Measurements from ENCODE around the gene SHB.

SHB gene

DNA sequence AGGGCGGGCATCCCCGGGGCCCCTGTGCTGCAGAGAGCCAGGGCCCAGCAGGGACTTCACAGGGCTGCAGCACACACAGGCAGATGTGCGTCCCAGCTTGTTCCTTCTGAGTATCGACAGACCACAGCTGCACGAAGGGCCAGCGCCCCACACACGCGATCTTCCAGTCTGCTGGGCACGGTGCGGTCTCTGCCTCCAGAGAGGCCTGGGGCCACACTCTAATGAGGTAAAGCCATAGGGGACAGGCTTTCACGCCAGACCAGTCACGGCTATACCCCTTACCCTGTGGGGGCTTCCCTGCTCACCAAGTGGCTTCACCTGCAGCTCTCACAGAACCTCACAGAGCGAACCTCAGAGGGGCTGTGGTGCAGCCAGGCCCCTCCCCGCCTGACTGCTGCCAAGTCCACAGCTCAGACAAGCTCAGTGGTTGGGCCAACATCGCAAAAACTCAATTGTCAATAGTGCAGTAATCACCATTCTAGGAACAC, 82.2 kb downstream of the SHB start:
- DNase-seq (ENCODE audit: low read depth) = no peak

DNA sequence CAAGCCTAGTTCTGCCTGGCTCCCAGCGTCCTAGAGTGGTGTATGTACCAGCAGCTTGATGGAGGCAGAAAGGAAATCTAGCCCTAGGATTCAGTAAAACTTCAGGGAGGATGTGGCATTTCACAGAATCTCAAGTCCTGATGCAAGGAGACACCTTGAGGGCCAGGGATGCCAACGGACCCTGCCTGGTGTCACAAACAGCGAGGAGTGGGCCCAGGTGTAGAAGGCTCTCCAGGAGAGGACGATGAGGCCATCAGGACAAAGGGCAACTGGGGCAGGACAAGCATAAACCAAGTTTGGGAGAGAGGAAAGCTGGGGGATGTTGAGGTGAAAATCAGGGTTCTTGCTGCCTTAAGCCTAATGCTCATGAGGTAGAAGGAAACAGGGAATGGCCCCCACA, 83.0 kb downstream of the SHB start:
- DNase-seq (ENCODE audit: low read depth) = no peak

DNA sequence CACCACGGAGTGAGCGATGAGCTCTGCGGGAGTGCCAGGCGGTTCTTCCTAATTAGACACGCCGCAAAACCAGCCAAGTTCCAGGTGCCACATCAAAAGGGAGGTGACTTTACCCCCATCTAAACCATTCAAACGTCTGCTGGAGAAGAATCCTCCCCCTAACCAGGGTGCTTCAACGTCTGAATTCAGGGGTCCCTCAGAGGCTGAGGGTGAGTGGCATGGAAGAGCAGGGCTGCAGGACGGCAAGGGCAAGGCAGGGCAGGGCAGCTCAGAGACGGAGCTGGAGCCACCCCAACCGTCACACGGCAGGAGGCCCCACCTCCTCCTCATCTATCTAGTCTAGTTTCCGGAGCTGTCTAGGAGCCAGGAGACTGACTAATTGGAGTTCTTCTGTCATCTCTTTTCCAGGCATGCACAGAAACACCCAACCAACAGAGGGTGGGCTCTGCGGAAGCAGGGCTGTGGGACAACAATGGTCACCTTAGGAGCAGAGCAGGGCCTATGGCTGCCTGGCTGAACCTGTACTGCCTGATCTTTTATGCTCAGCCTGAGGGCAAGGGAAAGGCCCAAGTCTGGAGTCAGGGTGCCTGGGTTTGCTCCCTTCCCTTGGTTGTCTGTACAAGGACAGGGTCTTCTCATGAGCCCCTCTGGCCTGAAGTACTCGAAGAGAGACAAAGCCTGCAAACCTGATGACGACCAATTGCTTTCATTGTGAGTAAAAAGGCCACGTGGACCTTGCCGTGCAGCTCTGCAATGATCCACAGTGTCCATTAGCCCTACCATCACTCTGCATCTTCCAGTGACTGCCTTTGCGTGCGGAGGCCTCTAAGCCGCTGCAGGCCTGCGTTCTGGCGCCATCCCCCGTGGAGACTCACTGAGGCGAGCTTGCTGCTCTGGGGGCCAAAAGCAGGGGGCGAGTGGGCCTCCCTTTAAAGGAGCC, 84.1 kb downstream of the SHB start:
- no peak for DNase-seq (ENCODE audit: low read depth)

DNA sequence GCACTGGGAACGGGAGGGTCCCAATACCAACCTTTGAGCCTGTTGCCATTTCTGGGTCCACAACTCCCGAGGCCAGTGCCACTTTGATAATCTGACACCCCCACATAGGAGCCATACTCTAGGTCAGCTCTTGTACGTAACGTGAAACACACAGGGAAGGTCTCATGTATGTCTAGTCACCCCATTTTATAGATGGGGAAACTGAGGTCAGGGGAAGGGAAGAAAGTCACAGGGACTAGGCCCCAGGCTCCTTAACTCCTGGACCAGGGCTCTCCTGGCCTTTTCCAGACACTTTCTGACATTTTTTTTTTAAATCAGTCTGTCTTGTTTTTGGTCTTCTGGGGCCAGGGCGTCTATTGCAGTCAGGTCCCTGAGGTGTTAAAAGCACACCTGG, 84.8 kb downstream of the SHB start:
- DNase-seq (ENCODE audit: low read depth) = no peak

DNA sequence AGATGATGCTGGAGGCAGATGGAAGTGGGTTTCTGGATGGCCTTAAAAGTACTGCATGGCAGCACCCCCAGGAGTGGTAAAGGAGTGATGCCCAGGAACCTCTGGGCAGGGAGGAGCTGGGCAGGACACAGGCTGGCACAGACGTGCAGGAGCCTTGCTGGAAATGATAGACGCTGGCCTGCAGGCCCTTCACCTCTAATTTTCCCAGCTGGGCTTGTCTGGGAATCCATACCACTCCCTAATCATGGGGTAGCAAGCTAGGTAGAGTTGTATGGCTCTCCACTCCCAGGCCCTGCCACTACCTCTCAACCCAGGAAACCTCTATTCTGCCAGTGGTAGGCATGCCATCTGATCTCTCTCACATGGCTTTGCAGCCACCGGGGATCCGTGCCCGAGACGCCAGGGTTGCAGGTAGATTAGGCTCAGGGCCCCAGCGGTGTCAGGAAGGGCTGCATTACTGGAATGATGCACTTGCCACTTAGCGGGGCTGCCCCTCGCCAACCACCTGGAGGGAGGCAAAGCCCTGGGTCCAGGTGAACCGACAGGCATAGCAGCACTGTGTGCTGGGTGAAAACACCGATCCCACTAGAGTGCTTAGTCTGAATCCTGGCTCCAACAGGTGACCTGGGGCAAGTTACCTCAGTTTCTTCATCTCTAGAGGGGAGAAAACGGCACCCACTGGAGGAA, 85.5 kb downstream of the SHB start:
- DNase-seq (ENCODE audit: low read depth) = no peak

DNA sequence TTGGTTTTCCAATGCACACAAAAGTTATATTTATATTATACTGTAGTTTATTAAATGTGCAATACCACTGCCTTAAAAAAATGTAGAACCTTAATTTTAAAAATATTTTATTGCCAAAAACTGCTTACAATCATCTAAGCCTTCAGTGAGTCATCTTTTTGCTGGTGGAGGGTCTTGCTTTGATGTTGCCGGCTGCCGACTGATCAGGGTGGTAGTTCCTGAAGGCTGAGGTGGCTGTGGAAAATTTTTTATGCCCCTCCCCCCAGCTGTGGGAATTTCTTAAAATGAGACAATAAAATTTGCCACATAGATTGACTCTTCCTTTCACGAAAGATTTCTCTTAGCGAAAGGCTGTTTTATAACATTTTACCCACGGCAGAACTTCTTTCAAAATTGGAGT, 89.2 kb downstream of the SHB start:
- no peak for DNase-seq (ENCODE audit: low read depth)

DNA sequence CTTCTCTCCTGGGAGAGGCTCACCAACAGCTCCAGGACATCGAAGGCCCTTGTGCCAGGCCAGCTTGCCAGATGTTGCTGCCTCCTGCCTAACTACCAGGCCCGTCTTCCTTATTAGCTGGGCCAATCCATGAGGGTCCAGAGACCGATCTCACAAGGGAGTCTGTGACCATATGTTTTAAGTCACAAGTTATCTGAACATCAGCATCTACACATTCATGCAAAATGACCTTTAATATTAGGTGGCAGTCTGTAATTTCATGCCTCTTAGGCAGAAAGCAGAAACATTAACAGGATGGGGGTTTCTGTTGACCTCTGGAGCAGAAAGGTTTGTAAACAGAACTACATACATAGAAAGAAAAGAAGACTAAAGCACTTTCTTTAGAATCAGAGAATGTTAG, 90.0 kb downstream of the SHB start:
- no peak for DNase-seq (ENCODE audit: low read depth)

DNA sequence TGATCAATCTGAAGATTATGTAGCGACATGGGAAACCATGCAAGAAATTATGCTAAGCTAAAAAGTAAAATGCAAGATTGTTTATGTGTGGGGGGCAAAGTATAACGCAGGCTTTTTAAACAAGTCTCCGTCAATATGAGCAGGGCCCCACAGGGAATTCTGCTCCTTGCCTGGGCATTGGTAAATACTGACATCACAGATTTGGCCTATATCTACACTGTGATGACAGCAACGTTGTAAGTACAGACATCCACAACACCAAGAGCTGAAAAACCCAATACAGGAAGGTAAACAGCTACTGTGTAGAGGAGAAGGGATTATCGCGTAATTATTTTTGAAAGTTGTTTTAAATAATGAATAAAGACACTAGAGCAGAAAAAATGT, 90.6 kb downstream of the SHB start:
- no peak for DNase-seq (ENCODE audit: low read depth)

DNA sequence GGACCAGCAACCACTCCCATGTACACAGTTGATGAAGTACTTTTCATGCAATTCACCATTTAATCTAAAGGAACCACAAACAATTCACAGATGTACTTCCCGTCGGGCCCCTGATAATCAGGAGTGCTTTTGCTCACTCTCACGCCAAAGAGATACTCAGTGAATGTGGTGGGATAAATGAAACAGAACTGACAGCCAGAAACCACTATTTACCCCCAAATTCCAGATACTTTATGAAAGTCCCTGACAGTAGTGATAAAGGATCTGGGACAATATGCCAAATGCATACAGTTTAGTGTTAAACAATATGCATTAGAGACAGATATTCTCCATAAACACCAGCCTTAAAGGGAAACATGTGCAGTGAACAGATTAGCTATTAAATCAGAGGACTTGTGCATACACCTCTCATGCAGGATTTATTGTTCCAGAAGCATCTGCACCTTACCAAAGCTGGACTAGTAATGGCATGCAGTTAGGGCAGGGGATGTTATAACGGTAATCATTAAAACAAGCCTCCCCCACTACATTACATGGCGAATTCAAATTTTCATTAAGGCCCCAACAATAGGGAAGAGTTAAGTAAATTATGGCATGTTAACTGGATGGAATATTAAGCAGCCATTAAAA, 91.1 kb downstream of the SHB start:
- DNase-seq (ENCODE audit: low read depth) = no peak

DNA sequence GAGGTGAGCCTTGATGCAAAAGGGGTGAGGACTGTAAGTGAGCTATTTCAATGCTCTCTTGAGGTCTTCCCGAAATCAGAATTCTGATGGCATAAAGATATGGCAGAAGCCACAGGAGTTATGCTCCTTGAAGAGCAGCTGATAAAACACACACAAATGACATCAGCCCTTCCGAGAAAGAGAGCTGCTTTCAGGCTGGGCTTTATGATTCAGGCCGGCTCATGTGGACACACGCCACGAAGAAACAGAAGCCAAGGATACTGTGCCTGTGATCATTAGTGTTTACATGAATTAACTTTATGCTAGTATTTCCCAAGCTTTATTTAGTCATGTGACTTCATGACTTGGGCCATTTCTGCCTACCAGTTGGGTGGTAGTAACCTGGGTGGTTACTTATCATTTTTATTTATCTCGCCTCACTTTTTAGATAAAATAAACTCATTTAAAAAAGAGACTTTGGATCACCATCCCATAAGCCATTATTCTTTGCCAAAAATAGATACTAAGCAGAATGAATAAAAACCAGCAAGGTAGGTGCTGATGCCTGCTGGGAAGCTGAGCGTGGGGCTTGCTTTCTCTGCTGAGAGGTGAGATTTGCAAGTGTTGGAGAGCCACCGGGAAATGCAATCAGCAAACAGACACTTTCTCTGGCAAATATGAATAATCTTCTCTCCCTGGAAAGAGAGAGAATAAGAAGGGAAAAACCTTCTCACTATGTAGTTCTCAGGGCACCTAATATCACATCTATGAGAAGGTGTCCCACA, 92.1 kb downstream of the SHB start:
- no peak for DNase-seq (ENCODE audit: low read depth)

DNA sequence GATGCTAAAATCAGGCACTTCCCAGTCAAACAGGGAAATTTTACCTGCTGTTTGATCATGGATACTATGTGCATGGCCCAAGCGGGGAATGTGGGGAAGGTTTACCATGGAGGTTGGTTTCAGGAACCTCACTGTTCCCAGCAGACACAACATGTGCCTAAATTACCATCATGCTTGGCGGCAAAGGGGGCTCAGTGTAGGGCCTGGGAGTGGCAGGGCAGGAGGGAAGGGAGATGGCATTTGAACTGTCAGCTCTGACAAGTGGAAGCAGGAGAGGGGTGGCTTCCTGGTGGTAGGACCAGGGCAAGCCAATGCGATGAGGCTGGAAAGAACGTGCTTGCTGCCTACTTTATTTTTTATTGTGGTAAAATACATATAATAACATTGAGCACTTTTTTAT, 93.4 kb downstream of the SHB start:
- DNase-seq (ENCODE audit: low read depth) = no peak

DNA sequence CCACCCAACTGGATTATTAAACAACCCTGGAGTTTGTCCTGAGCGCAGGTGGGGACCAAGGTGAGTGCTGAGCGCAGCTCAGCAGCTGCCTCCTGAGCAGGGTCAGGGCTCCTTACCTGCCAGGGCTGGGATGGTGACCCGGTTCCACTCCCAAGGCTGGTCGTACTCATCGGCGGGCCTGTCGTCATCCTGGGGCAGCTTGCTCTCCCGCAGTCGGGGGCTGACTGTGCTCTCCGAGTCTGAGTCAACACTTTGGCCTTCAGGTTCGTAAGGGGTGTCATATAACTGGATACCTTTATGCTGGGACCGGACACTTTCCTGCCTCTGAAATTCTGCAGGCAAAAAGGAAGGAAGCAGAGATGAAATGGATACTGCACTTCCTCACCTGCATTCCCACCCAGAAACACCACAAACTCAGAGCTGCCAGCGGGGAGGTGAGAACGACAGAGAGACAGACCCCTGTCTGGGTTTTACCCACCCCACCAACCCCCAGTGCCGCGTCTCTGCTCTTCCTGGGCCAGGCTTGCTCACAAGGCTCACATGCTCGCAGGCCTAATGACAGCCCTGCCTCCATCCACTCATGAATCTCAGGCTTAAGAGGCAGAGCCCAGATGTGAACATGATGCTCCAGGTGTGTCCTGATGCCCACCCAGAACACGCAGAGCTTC, 94.4 kb downstream of the SHB start:
- no peak for DNase-seq (ENCODE audit: low read depth)

DNA sequence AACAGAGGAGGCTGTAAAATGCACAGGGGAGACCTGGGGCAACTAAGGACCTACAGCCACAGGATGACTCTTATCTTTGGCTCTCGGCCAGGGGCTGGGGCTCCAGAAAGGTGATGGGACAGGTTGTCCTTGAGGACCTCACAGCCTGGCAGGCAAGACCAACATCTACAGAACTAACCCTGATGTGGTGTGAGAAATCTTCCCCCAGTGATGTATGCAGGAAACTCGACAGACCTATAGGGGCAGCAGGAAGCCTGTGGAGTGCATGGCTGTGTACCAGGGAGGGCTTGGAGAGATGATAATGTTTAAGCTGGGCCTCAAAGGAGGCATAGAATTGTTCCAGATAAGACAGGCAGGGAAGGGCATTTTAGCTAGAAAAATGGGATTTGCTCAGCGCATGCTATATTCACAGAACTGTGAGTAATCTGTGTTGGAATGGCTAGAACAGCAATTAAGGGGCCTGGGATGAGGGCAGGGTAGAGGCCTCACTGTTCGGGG, 96.6 kb downstream of the SHB start:
- no peak for DNase-seq (ENCODE audit: low read depth)

DNA sequence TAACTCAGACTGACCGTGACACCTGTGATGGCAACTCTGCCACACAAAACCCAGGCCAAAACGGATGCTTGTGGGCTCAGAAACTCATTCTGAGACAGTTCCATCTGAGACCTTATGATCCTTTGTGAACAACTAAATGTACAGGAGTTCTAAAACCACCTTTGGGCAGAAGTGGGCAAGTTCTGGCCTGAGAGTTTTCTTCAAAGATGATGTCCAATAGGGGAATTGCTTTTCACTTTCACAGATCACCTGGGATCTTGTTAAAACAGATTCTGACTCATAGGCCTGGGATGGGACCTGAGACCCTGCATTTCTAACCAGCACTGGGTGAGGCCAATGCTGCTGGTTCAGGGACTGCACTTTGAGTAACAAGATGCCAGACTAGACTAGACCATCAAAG, 97.3 kb downstream of the SHB start:
- no peak for DNase-seq (ENCODE audit: low read depth)

DNA sequence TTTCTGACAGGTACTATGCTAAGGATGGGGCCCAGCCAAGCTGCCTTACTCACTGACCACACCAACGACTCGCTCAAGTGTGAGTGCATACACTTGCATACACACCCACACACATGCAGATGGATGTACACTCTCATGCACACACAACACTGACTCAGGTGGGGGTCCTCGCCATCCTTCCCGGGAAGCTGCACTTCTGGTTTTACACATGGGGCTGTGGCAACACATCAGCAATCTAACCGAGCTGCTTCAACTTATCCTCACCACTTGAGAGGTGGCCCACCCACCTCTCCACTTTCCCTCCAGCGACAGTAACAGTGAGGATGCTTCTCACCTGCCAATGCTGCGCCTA, 97.9 kb downstream of the SHB start:
- DNase-seq (ENCODE audit: low read depth) = no peak

DNA sequence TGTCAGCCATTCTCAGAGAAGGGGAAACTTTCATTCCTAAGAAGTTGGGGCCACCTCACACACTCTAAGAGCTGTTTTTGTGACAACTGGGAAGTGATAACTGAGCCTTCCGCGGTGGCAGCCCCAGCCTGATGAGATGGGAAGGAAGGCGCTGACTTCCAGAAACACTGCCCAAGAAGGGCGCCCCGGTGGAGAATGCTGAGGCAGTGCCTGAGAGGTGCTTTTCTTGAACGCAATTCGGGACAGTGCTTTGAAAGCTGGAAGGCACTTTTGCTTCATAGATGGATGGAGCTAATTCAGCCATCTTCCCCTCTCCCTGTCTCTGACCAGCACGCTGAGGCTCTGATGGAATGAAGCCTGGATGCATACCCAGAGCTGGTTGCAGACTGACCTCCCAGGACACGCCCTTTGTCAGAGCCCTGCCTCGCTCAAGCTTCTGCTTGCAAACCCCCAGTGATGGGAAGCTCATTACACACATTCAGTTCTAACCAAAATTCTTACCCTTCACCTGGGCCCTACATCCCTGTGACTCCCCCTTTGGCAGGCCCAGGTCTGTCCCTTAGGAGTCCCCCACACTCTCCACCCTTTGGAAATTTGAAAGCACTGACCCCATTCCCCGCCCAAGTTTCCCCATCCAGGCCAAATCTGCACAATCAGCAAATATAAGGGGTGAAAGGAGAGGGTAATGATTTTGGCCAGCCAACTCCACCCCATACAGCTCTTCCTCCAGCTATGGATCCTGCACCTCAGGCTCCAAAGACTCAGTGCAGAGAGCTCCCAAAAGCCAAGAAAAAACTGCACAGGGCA, 98.5 kb downstream of the SHB start:
- no peak for DNase-seq (ENCODE audit: low read depth)

DNA sequence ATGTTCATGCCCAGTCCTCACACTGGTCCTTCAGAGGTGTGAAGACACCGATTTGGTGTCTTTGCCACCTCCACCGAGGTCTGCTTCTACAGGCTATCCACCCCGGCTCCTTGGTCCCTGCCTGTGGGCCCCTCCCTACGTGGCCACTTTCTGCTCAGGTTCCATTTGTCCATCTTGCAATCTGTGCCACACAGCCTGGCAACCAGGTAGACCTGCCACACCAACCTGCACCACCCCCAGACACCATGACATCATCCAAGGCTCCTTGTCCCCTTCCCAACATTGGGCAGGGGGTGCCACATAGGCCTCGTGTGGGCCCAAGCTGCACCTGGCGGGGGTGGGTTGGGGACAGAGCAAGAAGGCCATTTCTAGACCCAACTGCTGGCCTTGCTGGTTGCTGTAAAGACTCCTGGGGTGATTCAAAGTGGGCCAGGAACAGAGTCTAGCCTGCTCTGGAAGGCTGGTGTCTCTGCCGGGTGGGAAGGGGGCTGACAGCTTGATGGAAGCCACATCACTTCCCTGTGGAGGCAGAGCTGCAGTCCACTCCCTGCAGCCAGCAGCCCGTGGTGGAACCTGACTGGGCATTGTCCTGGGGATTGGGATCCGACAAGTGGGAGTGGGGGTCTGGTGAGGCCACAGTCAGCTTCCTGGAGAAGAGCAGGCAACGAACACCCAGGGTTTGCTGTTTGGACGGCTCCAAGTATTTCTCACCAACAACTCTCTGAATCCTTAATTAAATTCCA, 99.3 kb downstream of the SHB start:
- no peak for DNase-seq (ENCODE audit: low read depth)

DNA sequence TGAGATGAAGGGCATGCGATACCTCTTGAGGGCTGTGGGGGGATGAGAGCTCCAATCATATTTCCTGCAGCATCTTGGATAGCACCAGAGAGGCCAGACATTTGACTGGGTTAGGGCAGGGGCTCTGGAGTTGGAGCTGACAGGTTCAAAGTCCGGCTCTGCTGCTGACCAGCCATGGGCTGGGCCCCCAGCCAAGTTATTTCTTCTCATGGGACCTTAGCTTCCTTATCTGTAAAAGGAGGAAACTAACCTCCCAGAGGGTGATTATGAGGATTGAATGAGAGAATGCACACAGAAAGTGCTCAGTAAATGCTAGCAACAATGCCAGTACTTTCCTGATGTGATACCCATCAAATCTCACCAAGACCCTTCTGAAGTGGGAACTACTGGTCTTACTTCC, 99.9 kb downstream of the SHB start:
- no peak for DNase-seq (ENCODE audit: low read depth)

DNA sequence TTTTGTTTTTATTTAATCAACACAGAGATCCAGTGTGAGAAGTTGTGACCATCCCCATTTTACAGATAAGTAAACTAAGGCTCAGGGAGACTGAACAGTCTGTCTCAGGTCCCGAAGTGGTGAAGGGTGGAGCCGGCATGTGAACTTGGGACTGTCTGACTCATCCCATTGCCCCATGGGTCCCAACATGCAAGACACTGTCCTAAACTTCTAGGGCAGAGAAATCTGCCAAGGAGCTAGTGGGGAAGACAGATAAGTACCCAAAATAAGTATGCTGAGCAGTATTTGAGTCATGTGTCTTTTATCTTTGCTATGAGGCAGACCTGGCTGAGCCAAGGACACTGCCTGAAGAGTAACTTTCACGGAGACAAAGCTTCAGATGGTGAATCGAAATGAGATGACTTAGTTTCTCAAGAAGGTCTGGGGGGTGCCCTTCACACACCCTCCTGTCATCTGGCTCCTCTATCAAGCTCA, 100.8 kb downstream of the SHB start:
- DNase-seq (ENCODE audit: low read depth) = no peak

DNA sequence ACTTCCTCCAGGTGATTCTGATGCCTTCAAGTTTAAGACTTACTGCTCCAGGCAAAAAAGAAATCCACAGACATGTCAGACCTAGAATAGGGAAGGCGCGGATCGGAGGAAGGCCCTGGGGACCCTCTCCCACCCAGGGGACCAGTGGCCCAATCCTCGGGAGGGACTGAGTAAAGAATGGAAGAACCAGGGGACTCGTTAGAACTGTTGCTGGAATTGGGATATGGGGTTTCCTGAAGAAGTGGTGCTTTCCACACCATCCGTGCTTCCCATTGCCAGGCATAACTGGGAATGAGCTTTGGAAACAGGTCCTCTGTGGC, 101.3 kb downstream of the SHB start:
- DNase-seq (ENCODE audit: low read depth) = no peak
